ENCODE data around the gene PCED1B.

The PCED1B gene

DNA sequence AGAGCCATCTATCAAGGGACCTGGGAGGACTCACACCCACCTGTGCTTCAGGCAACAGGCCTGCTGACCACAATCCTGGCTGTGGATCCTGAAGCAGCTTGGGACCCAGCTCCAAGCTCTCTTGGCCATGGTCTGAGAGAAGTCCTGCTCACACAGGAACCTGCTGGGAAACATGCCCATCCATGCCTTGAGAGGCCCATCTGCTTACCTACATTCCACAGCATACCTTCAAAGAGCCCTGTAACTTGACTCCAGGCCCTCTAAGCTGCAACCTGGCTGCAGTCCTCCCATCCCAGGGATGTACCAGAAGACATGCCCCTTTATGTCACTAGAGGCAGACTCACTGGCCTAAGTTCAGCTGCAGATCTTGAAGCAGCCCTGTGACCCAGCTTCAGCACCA, 62.0 kb downstream of the PCED1B start:
- in situ Hi-C loops (cut with HindIII; ENCODE audit: low sequenced_read_pairs): no loop called here
- no peak overlapping the region for H3K4me3 ChIP-seq (ENCODE audit: low read depth, low read length)
- DNase-seq (ENCODE audit: low read depth, low spot score): no peak
- TF ChIP-seq, protein P1, sequence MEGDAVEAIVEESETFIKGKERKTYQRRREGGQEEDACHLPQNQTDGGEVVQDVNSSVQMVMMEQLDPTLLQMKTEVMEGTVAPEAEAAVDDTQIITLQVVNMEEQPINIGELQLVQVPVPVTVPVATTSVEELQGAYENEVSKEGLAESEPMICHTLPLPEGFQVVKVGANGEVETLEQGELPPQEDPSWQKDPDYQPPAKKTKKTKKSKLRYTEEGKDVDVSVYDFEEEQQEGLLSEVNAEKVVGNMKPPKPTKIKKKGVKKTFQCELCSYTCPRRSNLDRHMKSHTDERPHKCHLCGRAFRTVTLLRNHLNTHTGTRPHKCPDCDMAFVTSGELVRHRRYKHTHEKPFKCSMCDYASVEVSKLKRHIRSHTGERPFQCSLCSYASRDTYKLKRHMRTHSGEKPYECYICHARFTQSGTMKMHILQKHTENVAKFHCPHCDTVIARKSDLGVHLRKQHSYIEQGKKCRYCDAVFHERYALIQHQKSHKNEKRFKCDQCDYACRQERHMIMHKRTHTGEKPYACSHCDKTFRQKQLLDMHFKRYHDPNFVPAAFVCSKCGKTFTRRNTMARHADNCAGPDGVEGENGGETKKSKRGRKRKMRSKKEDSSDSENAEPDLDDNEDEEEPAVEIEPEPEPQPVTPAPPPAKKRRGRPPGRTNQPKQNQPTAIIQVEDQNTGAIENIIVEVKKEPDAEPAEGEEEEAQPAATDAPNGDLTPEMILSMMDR (IDR thresholded peaks at IDR 0.05; ENCODE audit: low read depth, low read length): no peak

DNA sequence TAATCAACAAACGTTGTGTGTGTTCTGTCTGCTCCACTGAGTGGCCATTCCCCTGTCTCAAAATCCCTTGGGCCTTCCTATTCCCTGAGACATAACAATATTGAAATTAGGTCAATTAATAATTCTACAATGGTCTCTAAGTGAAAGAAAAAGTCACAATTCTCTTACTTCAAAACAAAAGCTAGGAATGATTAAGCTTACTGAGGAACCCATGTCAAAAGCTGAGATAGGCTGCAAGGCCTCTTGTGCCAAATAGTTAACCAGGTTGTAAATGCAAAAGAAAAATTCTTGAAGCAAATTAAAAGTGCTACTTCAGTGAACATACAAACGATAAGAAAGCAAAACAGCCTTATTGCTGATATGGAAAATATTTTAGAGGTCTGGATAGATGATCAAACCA, 65.3 kb downstream of the PCED1B start:
- no peak for DNase-seq (ENCODE audit: low read depth, low spot score)
- TF ChIP-seq, protein P1 (IDR thresholded peaks at IDR 0.05; ENCODE audit: low read depth, low read length): no peak
- in situ Hi-C loops (cut with HindIII; ENCODE audit: low sequenced_read_pairs): no loop called here
- no peak overlapping the region for H3K4me3 ChIP-seq (ENCODE audit: low read depth, low read length)

DNA sequence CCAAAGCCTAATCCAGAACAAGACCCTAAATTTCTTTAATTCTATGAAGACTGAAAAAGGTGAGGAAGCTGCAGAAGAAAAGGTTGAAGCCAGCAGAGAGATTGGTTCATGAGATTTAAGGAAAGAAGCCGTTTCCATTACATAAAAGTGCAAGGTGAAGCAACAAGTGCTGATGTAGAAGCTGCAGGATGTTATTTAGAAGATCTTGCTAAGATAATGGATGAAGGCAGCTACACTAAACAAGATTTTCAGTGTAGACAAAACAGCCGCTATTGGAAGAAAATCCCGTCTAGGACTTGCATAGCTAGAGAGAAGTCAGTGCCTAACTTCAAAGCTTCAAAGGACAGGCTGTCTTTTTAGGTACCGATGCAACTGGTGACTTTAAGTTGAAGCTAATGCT, 65.8 kb downstream of the PCED1B start:
- no peak overlapping the region for H3K4me3 ChIP-seq (ENCODE audit: low read depth, low read length)
- in situ Hi-C loops (cut with HindIII; ENCODE audit: low sequenced_read_pairs): no loop called here
- no peak for DNase-seq (ENCODE audit: low read depth, low spot score)
- TF ChIP-seq, protein P1 (IDR thresholded peaks at IDR 0.05; ENCODE audit: low read depth, low read length): no peak

DNA sequence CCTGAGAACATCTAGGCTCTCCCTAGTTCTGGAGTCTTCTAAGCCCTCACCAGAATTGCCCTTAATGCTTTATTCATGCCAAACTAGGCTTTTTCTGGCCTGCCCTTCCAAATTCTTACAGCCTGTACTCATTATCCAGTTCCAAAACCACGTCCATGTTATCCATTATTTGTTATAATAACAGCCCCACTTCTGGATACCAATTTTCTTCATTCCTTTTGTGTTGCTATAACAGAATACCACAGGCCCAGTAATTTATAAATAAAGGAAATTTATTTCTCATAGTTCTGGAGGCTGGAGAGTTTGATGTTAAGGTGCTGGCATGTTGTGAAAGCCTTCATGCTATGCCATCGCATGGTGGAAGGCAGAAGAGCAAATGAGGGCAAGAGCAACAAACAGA, 68.3 kb downstream of the PCED1B start:
- in situ Hi-C loops (cut with HindIII; ENCODE audit: low sequenced_read_pairs): no loop called here
- TF ChIP-seq, protein P1 (IDR thresholded peaks at IDR 0.05; ENCODE audit: low read depth, low read length): no peak
- H3K4me3 ChIP-seq (ENCODE audit: low read depth, low read length): no peak overlapping the region
- DNase-seq (ENCODE audit: low read depth, low spot score): peak; percentile 17

DNA sequence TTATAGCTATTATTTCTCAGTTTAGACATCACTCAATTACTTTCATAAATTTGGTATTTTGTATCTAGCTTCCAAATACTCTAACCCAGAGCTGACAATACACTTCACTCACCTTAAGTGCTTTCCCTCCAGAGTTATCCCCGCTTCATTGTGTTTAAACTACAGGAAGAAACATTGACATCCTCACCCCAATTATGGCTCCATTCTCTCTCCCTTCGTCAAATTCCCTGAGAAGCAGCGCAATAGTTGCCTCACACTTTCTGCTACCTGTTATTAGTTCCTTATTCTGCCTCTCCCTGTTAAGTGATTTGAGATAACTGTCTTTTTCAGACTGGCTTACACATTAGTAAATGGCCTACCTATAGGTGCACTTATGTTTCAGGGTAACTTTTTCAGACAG, 69.7 kb downstream of the PCED1B start:
- TF ChIP-seq, protein P1 (IDR thresholded peaks at IDR 0.05; ENCODE audit: low read depth, low read length): no peak
- H3K4me3 ChIP-seq (ENCODE audit: low read depth, low read length): no peak overlapping the region
- in situ Hi-C loops (cut with HindIII; ENCODE audit: low sequenced_read_pairs): no loop called here
- DNase-seq (ENCODE audit: low read depth, low spot score): no peak

DNA sequence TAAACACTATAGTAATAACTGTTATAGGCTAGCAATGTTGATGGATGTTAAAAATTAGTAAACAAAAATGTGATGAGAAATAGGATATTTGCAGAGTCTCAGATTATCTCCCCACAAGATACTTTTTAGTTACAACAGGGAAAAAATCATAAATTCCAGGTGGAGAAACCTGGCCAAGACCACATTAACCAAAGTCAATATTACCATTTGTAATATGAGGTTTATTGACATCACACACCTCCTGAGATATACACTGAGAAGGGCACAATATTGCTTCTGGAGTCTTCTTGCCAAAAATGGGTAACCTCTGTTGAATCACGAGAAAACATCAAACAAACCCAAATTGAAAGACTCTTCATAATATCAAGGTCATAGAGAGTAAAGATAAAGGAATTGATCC, 72.7 kb downstream of the PCED1B start:
- DNase-seq (ENCODE audit: low read depth, low spot score): no peak

More for the DNA sequence above, 72.7 kb downstream of the PCED1B start:
- no peak overlapping the region for H3K4me3 ChIP-seq (ENCODE audit: low read depth, low read length)
- TF ChIP-seq, protein P1 (IDR thresholded peaks at IDR 0.05; ENCODE audit: low read depth, low read length): no peak
- in situ Hi-C loops (cut with HindIII; ENCODE audit: low sequenced_read_pairs): no loop called here

Measured in astrocyte of the spinal cord (primary cell).